Measurements from ENCODE around the gene ZNF417. TPM values are rescaled to one million over a fixed set of nuclear protein-coding genes. Genes with fewer than 3 reads are reported as not detected.
"Not testable (repeated sequence)": the region's sequence is repeated elsewhere in the genome, so short reads cannot be mapped to it uniquely, and the experiment has no call there.

The ZNF417 gene
- total RNA-seq, 2 experiments from 2014 or later = 15.0 to 15.3 TPM

- ChIA-PET CTCF (no interaction called here), POLR2A (no interaction called here)
These were observed 27.7 kb downstream of the ZNF417 start, which contains the start of gene ZNF814 for GRCh38 chr19:57888560-57889231. Gene ZNF814 (minus strand): TSS chr19:57889037. CDS start chr19:57888802, 235 bp downstream.

DNA sequence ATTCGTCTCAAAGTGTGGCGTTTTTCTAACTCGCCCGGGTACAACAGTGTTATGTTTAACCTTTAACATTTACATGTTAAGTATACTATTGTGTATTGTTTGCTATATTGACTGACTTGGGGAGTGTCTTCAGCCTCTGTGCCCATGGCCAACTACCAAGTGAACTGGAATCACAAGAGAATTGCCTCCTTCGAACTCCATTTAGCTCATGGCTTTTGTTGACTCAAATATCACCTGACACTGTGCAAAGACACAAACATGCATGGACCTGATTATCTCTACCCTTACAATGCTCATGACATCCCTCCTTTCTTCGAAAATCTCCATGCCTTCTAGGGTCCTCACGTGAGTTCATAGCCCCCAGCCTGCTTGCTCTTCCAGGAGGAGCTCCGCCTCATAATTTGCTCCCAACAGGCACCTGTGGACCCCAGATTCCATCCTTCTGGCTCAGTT is 28.3 kb downstream of the ZNF417 start:
- CTCF ChIA-PET = no interaction called here
- POLR2A ChIA-PET = no interaction called here

GRCh38 chr19:57887195-57887941 is 29.0 kb downstream of the ZNF417 start:
- POLR2A ChIA-PET = no interaction called here
- CTCF ChIA-PET = interaction anchor here (1.7 kb wide), 1 partner anchor 29 kb away, joined by 3 read pairs; the partner anchor contains the start of gene ZNF417

GRCh38 chr19:57886046-57886445 is 30.3 kb downstream of the ZNF417 start:
- ChIA-PET POLR2A (interaction anchor here (0.7 kb wide), 1 partner anchor 13 kb away, joined by 4 read pairs; no protein-coding TSS in a partner anchor), CTCF (interaction anchor here (0.6 to 1.7 kb wide), 3 partner anchors 12 to 779 kb away, joined by 3 to 5 read pairs (median 4); partner anchors contain the start of gene ZNF417)

GRCh38 chr19:57873883-57874799 is 42.3 kb downstream of the ZNF417 start:
- CTCF ChIA-PET, POLR2A ChIA-PET: not testable (repeated sequence)

DNA sequence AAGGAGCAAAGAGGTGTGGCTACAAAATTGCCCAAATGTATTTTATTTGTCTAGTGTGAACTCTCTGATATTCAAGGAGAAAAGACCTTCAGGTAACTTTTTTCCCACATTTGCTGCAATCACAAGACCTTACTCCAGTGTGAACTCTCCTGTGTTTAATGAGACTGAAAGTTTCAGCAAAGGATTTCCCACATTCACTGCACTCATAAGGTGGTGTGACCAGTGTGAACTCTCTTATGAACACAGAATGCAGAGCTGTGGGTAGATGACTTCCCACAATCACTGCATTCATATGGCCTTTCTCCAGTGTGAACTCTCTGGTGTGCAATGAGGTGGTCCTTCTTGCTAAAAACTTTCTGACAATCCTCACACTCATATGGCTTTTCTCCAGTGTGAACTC is 43.9 kb downstream of the ZNF417 start:
- CTCF ChIA-PET = no interaction called here
- POLR2A ChIA-PET = interaction anchor here (0.6 kb wide), 1 partner anchor 14 kb away, joined by 4 read pairs; no protein-coding TSS in a partner anchor

DNA sequence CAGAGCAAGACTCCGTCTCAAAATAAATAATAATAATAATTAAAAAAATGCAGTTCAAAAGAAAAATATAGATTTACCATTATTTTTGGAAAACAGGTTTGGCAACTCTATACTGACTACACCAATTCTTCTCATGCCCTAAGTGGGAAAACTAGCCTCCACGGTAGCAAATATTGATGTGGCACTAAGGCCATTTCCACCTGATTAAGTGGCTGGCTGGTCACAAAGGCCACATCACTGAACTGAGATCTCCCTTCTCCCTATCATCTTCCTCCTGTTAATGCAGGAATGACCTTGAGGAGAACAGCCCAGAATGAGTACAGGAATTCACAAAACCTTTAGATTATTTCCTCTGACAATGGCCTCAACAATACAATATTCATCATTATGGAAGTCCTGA is 46.2 kb downstream of the ZNF417 start:
- POLR2A ChIA-PET = no interaction called here
- CTCF ChIA-PET = no interaction called here

- POLR2A ChIA-PET, CTCF ChIA-PET: not testable (repeated sequence)
These were observed 46.7 kb downstream of the ZNF417 start for GRCh38 chr19:57869655-57870054.

- ChIA-PET CTCF (no interaction called here), POLR2A (no interaction called here)
These were observed 48.4 kb downstream of the ZNF417 start for GRCh38 chr19:57867868-57868492.

Other genes starting within 250 kb of the ZNF417 start
- gene ZSCAN4, start 247.7 kb downstream of the ZNF417 start, total RNA-seq = not detected
- 10 to 100 TPM; 12.8 to 13.9 TPM for gene ZNF551, start 234.6 kb downstream of the ZNF417 start, total RNA-seq
- gene ZNF154, start 207.4 kb downstream of the ZNF417 start, total RNA-seq = 1 to 10 TPM; 5.0 to 5.1 TPM
- gene ZNF671, start 189.0 kb downstream of the ZNF417 start, total RNA-seq = 1 to 10 TPM; 8.2 to 8.4 TPM
- 10 to 100 TPM; 10.2 to 10.8 TPM for gene ZNF776, start 169.8 kb downstream of the ZNF417 start, total RNA-seq
- 10 to 100 TPM; 13.6 to 15.4 TPM for gene ZNF586, start 146.9 kb downstream of the ZNF417 start, total RNA-seq
- gene ZNF552, start 101.7 kb downstream of the ZNF417 start, total RNA-seq = 1 to 10 TPM; 6.4 to 7.2 TPM
- gene ZNF587B, start 86.3 kb downstream of the ZNF417 start, total RNA-seq = 10 to 100 TPM; 27.3 to 27.5 TPM
- 10 to 100 TPM; 23.9 to 24.0 TPM for gene ZNF587, start 66.7 kb downstream of the ZNF417 start, total RNA-seq
- gene ZNF814, start 27.6 kb downstream of the ZNF417 start, total RNA-seq = 10 to 100 TPM; 34.3 to 36.8 TPM
- 1 to 10 TPM; 4.4 to 4.7 TPM for gene ZNF418, start 18.8 kb upstream of the ZNF417 start, total RNA-seq
- 1 to 10 TPM; 6.2 to 7.5 TPM for gene ZNF256, start 31.1 kb upstream of the ZNF417 start, total RNA-seq
- not detected for gene C19orf18, start 57.9 kb upstream of the ZNF417 start, total RNA-seq
- gene ZNF606, start 86.2 kb upstream of the ZNF417 start, total RNA-seq = 1 to 10 TPM; 6.3 to 6.6 TPM
- gene ZSCAN1, start 117.4 kb upstream of the ZNF417 start, total RNA-seq = not detected
- under 1 TPM; 0.71 to 0.78 TPM for gene ZNF135, start 142.7 kb upstream of the ZNF417 start, total RNA-seq
- 10 to 100 TPM; 19.0 to 25.6 TPM for gene ZSCAN18, start 181.6 kb upstream of the ZNF417 start, total RNA-seq
- gene ZNF329, start 234.2 kb upstream of the ZNF417 start, total RNA-seq = 1 to 10 TPM; 7.0 to 7.9 TPM